Stimulated activated CD8-positive, alpha-beta memory T cell treated with anti-CD3 and anti-CD28 coated beads, Interleukin-2, amount 100 ng/mL, for 48 hours (primary cell): Measurements from ENCODE around the gene LARP4B.
"Not testable (repeated sequence)": the region's sequence is repeated elsewhere in the genome, so short reads cannot be mapped to it uniquely, and the experiment has no call there.

Source experiments
- DNase-seq, 2 donors: peaks; one replicate each; pipeline ENCODE4 v3.0.0-alpha.2; 2020; ENCODE audit warnings: low read depth in 2 of 2

LARP4B gene

DNA sequence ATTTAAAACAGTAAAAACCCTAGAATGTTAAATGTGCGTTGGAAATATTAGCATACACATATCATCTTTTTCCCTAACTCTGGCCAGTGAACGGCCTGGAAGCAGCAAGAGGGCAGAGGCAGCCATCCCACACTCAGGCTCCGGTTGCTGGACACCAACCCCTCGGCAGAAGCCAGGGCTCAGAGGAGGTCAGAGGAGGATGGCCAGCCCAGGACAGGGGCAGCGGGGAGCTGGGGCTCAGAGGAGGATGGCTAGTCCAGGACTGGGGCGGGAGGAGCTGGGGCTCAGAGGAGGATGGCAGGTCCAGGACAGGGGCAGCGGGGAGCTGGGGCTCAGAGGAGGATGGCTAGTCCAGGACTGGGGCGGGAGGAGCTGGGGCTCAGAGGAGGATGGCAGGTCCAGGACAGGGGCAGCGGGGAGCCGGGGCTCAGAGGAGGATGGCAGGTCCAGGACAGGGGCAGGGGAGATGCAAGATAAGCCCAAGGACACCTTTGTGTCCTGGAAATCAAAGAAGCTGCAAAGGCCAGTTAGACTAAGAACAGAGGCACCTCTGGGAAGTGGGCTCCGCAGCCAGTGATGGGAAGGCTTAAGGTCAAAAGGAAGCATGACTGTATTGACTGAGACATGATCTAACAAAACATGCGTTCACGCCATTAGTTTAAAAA, 161.3 kb downstream of the LARP4B start:
- DNase-seq = not testable (repeated sequence)

DNA sequence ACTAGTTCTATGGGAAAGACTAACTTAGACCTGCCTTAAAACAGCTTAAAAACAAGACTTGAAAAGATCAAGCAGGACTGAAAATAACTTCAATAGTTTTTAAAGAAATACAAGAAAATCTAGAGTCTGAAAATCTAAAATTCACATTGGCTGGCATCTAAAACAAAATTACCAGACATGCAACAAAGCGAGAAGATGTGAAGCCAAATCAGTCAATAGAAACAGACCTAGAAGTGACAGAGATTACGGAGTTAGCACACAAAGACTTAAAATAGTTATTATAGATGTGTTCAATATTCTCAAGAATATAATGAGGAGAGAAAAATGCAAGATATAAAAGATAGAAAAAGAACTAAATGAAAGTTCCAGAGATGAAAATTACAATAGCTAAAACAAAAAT, 163.7 kb downstream of the LARP4B start:
- DNase-seq = no peak

DNA sequence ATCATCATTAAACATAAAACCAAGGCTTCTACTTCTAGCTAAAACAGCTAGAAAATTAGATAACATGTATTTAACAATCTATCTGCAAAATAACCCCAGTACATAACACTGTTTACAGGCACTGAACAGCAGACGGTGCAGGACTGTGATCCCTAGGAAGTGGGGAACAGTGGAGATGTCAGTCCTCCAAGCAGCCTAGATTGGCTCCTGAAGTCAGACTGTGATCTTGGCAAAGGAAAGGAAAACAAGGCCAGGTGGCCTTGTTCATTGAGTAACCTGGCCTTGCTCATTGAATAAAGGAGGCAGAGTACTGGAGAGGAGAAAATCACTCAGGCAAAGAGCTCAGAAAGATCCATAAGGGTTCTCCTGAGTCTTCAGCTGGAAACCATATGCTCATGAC, 164.3 kb downstream of the LARP4B start:
- no peak for DNase-seq

DNA sequence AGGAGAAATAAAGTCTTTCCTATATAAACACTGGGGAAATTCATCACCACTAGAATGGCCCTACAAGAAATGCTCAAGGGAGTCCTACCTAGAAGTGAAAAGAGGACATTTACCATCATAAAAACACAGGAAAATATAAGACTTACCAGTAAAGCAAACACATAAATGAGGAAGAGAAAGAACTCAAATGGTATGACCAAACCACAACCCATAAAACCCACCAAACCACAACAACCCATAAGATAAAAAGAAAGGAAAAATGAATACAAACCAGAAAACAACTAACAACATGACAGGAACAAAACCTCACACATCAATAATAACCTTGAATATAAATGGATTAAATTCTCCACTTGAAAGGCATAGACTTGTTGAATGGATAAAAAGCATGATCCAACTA, 170.1 kb downstream of the LARP4B start:
- no peak for DNase-seq

DNA sequence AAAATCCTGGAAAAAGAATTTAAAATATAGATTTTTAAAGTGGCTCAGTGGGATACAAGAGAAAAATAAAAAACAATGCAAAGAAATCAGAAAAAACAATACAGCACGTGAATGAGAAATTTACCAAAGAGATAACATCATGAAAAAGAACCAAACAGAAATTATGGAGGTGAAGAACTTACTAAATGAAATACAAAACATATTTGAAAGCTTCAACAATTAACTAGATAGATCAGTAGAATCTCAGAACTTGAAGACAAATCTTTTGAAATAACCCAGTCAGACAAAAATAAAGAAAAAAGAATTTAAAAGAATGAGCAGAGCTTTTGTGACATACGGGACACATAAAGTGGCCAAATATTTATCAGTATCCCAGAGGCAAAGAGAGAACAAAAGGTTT, 170.9 kb downstream of the LARP4B start:
- no peak for DNase-seq

DNA sequence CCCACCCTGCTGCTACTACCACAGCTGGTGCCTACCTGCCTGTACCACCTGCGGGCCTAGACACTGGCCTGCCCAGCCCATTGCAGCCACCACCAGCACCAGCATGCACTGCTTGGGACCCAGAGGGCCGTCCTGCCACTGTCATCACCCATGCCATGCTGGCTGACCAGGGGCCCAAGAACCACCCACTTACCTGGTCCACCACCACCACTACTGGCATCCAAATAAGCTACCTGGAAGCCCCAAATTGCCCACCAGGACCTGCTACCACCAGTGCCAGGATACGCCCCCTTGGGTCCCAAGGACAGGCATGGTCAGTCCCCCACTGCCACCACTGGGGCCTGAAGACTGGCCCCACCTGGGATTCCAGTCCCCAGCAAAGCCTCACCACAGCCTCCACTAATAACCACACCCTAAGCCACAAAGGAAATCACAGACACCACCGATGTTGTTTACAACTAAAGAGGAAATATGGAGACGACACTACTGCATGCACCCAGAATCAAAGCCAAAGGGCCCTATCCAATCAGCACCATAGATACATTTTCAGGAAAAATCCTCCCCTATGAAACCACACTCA, 171.5 kb downstream of the LARP4B start:
- DNase-seq = no peak
